GM04504 (cell line): ENCODE data around the gene PRR33.

Source experiments
- DNase-seq: peaks from one replicate; pipeline ENCODE4 v3.0.0-alpha.2; 2012; ENCODE audit warnings: low read depth

The PRR33 gene

GRCh38 chr11:1847006-1847735 lies 44.5 kb downstream of the PRR33 start:
- no peak for DNase-seq

DNA sequence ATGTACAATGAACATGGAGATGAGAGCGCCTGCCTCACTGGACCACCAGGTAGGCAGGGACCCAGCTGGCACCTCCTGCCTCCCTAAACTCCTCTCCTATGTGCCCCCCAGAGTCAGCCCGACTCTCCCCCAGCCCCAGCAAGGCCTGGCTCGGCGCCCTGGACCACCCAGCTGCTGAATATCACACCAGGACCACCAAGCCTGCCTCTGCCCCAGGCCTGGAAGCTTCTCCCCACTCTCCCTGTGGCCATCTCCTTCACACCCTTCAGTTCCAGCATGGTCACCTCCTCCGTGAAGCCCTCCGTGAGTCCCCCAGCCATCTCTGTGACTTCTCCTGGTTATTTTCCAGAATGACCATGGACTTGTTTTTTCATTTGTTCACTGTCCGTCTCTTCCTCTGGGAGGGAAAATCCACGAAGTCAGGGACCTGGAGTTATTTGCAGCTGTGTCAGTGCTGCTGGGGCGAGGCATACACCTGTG lies 45.2 kb downstream of the PRR33 start:
- DNase-seq = no peak

DNA sequence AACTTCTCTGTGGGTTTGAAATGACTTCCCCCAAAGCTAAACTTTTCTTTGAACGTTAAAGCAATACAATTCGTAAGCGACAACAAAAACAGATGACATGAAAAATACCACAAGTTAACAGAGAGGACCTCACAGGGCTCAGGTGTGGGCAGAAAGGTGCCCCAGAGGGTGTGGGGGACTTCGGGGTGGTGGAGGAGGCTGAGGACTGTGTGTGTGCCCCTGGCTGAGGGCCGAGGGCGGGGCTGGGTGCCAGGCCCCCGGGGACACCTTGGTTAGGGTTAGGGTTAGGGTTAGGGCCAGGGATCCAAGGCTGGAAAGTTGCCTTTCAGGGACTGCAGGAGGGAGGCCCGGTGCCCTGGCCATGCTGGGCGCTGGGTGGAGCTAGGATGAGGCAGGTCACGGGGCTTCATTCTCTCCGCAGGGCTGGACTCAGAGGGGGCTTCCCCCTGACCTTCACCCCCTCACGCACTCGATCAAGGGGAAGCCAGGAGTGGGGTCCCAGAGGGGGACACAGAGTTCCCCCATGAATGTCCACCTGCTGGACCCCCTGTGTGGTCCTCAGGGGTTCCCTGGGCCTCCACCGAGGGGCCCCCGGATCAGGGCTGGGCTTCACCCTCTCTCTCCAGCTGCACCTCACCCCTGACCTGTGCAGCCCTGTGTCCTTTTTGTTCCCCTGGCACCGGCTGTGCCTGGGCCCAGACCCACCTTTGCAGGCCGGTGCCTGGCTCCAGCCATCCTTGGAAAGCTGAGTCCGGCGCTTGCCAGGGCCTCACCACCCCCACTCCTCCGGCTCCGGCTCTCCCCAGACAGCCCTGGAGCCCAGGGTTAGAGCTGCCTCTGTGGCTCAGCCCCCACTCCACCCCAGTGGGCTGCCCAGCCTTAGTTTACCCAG lies 45.9 kb downstream of the PRR33 start:
- no peak for DNase-seq

DNA sequence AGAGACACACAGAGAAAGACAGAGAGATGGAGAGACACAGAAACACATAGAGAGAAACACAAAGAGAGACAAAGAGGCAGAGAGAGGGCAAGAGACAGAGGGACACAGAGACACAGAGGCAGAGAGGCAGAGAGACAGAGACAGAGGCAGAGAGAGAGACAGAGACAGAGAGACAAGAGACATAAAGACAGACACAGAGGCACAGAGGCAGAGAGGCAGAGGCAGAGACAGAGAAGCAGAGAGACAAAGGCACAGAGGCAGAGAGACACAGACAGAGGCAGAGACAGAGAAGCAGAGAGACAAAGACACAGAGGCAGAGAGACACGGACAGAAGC lies 46.6 kb downstream of the PRR33 start:
- DNase-seq = no peak

GRCh38 chr11:1844221-1845094 lies 47.2 kb downstream of the PRR33 start:
- no peak for DNase-seq

GRCh38 chr11:1843796-1844195 lies 47.9 kb downstream of the PRR33 start:
- DNase-seq = no peak

GRCh38 chr11:1843098-1843473 lies 48.6 kb downstream of the PRR33 start:
- no peak for DNase-seq

DNA sequence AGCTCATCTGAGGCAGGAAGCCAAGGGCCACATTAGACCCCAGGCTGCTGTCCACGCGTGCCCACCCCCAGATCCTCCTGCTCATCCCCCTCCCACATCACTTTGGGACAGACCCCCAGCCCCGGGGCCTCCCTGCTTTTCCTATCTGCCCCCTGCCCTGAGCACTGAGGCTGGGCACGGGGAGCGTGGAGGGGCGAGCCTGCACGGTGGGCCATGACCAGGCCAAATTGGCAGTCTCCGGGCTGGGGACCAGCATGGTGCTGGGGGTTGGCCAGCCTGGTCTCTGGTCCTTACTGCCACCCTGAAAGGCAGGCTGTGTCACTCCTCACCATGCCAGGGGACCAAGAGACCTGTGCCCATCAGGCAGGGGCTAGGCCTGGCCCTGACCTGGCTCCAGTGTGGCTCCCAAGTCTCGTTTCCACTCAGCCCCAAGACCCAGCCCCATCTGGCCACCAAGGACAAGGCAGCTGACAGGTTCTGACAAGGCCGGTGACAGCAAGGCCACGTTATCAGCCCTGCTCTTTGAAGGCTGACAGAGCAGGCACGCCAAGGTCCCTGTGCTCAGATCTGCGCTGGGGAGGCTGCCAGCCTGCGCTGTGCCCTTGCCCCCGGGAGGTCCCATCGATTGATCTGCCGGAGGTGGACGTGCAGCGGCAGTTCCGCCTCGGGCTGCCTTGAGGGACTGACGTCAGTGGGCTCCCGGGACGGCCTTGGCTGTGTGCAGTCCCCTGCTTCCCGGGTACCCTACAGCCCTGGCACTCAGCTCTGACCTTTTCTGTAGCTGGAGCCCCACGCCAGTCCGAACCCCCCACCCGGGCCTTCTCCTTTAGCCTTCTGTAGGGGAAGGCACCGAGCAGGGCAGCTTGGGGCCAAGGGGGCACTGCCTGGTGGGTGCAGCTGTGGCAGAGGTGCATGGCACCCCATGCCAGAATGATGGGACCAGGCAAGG lies 49.3 kb downstream of the PRR33 start:
- no peak for DNase-seq

DNA sequence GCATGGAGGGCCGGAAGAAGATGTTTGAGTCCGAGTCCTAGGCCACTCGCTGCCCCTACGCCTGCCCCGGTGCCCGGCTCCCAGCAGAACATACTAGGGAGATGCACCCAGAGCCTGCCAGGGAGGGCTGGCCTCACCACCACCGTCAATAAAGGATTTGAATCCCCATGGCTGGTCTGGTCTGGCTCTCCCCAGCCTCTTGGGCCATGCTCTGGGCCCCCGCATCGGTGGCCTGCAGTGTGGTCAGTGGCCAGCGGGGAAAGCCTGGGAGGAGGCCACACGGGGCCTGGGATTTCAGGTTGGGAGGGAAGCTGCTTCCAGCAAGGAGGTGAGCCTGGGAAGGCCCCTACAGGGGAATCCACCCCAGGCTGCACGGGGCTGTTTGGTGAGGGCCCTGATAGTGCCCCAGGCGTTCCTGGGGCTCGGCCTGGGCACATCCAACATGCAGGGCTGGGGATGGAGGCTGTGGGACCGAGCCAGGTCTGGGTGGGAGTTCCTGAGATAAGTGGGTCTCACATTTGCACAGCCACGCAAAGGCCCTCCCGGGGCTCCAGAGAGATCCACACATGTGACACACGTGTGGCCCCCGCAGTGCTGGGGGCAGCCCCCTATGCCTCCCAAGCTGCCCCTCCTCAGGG lies 50.1 kb downstream of the PRR33 start:
- no peak for DNase-seq

GRCh38 chr11:1840780-1841480 lies 50.8 kb downstream of the PRR33 start:
- DNase-seq = no peak

DNA sequence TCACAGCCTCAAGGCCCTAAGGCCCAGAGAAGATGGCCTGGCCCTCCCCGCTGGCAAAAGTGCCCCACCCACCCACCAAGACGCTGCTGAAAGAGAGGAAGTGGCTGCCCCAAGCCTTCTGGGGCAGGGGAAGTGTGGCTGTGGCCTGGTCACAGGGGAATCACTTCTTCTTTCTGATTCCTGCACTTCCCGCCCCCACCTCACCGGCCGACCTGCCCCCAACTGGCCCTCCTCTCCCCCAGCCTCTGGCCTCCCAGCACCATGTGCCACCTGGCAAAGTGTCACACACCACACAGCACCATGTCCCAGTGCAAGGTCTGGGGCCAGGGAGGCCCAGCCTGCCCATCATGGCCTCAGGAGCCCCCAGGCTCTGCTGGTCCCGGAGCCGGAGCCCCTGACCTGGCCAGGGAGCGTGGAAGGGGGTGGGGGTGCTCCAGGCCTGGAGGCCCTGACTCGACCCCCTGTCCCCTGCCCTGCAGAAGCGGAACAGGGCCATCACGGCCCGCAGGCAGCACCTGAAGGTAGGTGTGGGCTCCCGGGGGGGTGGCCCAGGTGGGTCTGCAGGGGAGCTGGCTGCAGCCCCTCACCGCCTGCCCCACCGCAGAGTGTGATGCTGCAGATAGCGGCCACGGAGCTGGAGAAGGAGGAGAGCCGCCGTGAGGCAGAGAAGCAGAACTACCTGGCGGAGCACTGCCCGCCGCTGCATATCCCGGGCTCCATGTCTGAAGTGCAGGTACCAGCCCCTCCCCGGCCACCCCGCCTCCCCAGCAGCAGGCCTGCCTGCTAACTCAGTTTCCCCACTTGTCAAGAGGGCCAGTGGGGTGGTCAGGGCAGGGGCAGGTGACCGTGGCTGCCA lies 51.5 kb downstream of the PRR33 start:
- no peak for DNase-seq

DNA sequence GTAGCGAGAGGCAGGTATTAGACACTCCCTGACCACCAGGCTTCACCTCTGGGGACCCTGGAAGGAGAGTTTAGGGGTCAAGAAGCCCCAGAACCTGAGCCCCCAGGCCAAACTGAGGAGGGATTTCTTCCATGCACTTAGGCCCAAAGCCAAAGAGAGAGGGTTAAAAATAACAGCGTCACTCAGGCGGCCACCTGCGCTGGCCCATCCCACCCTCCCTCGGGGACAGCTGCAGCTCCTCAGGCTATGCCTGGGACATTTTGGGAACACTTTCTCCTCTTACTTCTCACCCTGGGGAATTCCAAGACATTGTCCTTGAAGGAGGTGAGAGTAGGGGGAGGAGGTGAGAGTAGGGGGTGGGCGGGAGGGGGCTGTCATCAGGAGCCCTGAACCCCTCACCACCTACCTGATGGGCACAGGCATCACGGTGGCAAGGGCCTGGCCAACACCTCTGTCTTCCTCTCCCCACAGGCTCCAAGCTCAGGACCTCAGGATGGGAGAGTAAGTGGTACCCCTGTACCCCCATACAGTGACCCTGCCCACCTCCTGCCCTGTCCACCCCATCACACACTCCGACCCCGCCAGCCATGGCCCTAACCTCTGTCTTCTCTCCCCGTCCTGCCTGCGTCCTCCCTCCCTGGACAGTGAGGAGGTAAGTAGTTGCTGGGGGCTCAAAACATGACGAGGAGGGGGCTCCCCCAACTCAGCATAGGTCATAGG lies 52.3 kb downstream of the PRR33 start:
- no peak for DNase-seq

- DNase-seq = no peak
Measured at GRCh38 chr11:1838426-1839144, 53.1 kb downstream of the PRR33 start, which contains the start of gene TNNI2. TSS of gene TNNI2 (plus strand) at chr11:1838981. CDS start at chr11:1839697, 716 bp downstream.
